Measurements from ENCODE around the gene TJP1.
A peak's percentile ranks its signal among the peaks of the same experiment; 100 is the strongest.

TJP1 gene

DNA sequence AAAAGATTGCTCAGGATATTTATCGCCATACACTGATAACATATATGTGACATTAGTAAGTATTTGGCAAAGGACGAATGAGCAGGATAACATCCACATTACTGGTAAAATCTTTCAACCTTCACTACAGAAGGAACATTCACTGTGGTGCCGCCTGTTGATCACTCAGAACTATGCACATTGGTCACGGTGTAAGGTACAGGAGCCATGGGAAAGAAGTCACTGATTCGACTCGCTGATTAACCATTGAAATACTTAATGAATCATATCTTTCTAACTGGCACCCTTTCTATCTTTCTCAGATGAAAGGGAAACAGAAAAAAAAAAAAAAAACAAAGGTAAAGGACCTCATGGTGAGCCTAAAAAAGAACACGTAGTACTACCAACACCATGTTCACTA is 68.8 kb downstream of the TJP1 start:
- no peak for DNase-seq (ENCODE audit: low spot score)
- POLR2A ChIA-PET (ENCODE audit: low non-redundant PET) = no interaction called here
- TF ChIP-seq, protein P1, sequence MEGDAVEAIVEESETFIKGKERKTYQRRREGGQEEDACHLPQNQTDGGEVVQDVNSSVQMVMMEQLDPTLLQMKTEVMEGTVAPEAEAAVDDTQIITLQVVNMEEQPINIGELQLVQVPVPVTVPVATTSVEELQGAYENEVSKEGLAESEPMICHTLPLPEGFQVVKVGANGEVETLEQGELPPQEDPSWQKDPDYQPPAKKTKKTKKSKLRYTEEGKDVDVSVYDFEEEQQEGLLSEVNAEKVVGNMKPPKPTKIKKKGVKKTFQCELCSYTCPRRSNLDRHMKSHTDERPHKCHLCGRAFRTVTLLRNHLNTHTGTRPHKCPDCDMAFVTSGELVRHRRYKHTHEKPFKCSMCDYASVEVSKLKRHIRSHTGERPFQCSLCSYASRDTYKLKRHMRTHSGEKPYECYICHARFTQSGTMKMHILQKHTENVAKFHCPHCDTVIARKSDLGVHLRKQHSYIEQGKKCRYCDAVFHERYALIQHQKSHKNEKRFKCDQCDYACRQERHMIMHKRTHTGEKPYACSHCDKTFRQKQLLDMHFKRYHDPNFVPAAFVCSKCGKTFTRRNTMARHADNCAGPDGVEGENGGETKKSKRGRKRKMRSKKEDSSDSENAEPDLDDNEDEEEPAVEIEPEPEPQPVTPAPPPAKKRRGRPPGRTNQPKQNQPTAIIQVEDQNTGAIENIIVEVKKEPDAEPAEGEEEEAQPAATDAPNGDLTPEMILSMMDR (conservative IDR thresholded peaks at IDR 0.05; ENCODE audit: low read depth) = no peak
- no peak overlapping the region for H3K27ac ChIP-seq
- CTCF ChIA-PET = interaction anchor here (0.6 to 0.7 kb wide), 2 partner anchors 8 to 184 kb away, joined by 3 to 6 read pairs; no protein-coding TSS in a partner anchor

DNA sequence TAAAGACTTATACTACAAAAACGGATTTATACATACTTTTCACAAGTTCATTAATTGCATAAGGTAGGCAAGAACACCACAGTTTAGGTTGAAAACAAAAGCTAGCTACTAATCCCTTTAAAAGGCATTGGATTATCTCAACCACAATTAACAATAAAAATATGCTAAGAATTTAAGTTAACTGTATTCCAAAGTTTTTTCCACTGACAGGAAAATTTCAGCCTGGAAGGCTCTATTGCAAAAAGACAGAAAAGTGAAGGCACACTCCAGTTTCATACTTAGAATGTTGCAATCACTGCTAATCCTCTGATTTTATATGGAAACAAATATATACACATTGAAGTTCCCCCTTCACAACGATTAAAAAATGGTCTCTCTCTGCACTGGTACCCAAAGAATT is 71.5 kb downstream of the TJP1 start:
- ChIA-PET POLR2A (ENCODE audit: low non-redundant PET) (no interaction called here), CTCF (no interaction called here)
- TF ChIP-seq, protein P1 (conservative IDR thresholded peaks at IDR 0.05; ENCODE audit: low read depth) = no peak
- no peak overlapping the region for H3K27ac ChIP-seq
- DNase-seq (ENCODE audit: low spot score) = no peak

DNA sequence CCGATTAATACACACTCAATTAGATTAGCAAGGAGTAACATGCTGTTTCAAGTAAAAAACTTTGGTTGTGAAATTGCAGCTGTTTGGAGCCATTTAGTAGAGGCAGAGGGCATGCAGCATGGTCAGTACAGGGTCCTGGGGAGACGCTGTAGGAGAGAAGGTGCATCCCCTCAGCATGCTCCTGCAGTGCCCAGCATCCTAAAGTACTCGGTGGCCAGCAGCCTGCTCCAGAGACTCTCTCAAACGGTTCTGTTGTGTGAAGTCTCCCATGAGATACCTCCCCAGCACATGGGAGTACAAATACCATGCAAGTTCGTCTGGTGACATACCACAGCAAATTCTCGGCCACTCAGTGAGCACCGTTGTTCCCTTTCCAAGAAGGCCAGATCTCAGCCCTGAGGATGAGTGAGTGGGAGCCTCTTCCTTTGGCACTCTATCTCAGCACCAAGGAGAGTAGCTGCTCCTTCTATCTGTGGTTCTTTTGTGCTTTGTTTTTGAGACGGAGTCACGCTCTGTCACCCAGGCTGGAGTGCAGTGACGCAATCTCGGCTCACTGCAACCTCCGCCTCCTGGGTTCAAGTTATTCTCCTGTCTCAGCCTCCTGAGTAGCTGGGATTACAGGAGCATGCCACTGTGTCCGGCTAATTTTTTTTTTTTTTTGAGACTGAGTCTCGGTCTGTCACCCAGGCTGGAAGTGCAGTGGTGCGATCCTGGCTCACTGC is 72.7 kb downstream of the TJP1 start:
- CTCF ChIA-PET = interaction anchor here (0.5 to 0.8 kb wide), 3 partner anchors 72 to 180 kb away, joined by 3 read pairs; no protein-coding TSS in a partner anchor

DNA sequence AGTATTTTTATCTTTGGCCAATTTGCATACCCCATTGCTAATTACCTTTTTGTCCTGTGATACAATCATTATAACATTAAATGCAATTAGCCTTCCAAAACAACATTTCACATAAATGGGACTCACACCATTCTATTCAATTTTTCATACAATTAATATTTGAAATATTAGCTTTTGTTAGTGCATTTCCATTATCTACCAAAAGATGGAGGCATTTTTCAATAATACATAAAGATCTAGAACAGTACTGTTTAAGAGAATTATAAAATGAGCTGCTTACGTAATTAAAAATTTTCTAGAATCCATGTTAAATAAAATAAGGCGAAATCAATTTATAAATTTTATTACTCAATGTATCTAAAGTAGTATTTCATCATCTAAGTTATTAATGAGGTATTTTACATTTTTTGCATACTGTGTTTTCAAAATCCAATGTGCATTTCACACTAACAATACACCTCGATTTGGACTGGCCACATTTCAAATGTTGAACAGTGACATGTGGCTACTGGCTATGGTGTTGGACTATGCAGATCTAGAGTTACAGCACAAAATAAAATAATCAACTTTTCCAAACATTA is 74.3 kb downstream of the TJP1 start:
- H3K27ac ChIP-seq = no peak overlapping the region
- POLR2A ChIA-PET (ENCODE audit: low non-redundant PET) = no interaction called here
- TF ChIP-seq, protein P1 (conservative IDR thresholded peaks at IDR 0.05; ENCODE audit: low read depth) = peak; percentile 71

More for the DNA sequence above, 72.7 kb downstream of the TJP1 start:
- DNase-seq (ENCODE audit: low spot score) = no peak
- POLR2A ChIA-PET (ENCODE audit: low non-redundant PET) = interaction anchor here (0.5 kb wide), 1 partner anchor 14 kb away, joined by 3 read pairs; no protein-coding TSS in a partner anchor
- TF ChIP-seq, protein P1 (conservative IDR thresholded peaks at IDR 0.05; ENCODE audit: low read depth) = no peak
- H3K27ac ChIP-seq = peak overlapping the region; percentile 8; the same call in 1 of the 2 replicates

DNA sequence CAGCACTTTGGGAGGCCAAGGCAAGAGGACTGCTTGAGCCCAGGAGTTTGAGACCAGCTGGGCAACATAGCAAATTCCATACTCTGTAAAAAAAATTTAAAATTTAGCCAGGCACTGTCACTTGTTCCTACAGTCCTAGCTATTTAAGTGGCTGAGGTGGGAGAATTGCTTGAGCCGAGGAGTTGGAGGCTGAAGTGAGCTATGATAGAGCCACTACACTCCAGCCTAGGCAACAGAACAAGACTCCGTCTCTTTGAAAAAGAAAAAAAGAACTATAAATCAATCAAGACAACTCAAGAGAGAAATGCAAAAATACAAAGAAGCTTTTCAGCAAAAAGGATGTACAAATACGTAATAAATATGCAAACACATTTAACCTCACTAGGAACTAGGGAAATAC is 78.8 kb downstream of the TJP1 start:
- CTCF ChIA-PET = no interaction called here
- POLR2A ChIA-PET (ENCODE audit: low non-redundant PET) = no interaction called here
- H3K27ac ChIP-seq = no peak overlapping the region
- no peak for DNase-seq (ENCODE audit: low spot score)
- TF ChIP-seq, protein P1 (conservative IDR thresholded peaks at IDR 0.05; ENCODE audit: low read depth) = no peak

More for the DNA sequence above, 74.3 kb downstream of the TJP1 start:
- peak; percentile 20 for DNase-seq (ENCODE audit: low spot score)
- CTCF ChIA-PET = interaction anchor here (1.1 kb wide), 1 partner anchor 118 kb away, joined by 4 read pairs; no protein-coding TSS in a partner anchor

DNA sequence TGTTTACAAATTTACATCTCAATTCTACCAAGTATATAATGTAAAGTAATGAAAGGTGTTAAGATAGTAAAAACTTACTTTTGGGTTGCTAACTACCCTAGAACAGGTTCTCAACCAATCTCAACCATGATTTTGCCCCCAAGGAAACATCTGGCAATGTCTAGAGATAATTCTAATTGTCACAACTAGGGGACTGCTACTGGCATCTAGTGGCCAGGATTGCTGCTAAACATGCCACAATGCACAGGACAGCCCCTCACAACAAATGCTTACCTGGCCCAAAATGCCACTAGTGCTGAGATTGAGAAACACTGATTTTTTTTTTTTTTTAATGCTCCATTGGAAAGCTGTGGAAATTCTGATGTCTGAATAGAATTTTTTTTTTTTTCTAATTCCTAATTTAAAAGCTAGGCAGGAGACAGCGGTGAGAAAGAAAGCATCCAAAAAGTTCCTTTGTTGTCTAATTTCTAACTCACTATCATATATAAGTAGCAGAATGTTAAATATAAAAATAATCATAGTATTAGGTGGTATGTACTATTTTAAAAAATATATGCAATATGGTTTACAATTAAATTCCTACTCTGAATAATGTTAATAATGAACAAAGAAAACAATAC is 81.5 kb downstream of the TJP1 start:
- no peak overlapping the region for H3K27ac ChIP-seq
- TF ChIP-seq, protein P1 (conservative IDR thresholded peaks at IDR 0.05; ENCODE audit: low read depth) = peak; percentile 41
- CTCF ChIA-PET = interaction anchor here (0.6 to 0.7 kb wide), 2 partner anchors 86 to 90 kb away, joined by 3 read pairs; no protein-coding TSS in a partner anchor
- DNase-seq (ENCODE audit: low spot score) = no peak
- POLR2A ChIA-PET (ENCODE audit: low non-redundant PET) = no interaction called here

All from RWPE1 (cell line).